Measurements from ENCODE around the gene FBXO10. TPM values are rescaled to one million over a fixed set of nuclear protein-coding genes. Genes with fewer than 3 reads are reported as not detected.

FBXO10 gene
- total RNA-seq, 2 donors from 2014 or later, result 19.5 to 26.6 TPM

DNA sequence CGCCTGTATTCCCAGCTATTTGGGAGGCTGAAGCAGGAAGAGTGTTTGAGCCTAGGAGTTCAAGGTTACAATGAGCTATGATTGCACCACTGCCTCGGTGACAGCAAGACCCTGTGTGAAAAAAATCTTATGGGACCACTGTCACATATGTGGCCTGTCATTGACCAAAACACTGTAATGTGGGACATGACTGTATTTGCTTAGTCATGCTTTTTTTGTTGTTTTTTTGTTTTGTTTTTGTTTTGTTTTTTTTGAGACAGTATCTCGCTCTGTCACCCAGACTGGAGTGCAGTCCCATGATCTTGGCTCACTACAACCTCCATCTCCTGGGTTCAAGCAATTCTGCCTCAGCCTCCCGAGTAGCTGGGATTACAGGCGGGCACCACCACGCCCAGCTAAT, 76.9 kb downstream of the FBXO10 start:
- no peak overlapping the region for H3K9ac ChIP-seq (ENCODE audit: extremely low read depth, low read length, poor library complexity, severe bottlenecking)
- no peaks in the 10 kb centered on the region for H3K9me3 Mint-ChIP-seq
- WGBS, 2 experiments (ENCODE audit: insufficient coverage in 1 of 2, insufficient read length in 1 of 2), result 74 to 91% methylated on average over 2 to 6 of the region's 6 CpGs
- DNase-seq, result no peak
- H3K4me1 ChIP-seq (ENCODE audit: control insufficient read depth, insufficient read depth, low read length), result no peaks in the 10 kb centered on the region
- H3K27me3 Mint-ChIP-seq (ENCODE audit: insufficient read depth), result no peaks in the 10 kb centered on the region
- H3K27me3 ChIP-seq (ENCODE audit: control insufficient read depth, insufficient read depth, low read length, poor library complexity, severe bottlenecking), result no peaks in the 10 kb centered on the region
- TF ChIP-seq, protein P1, sequence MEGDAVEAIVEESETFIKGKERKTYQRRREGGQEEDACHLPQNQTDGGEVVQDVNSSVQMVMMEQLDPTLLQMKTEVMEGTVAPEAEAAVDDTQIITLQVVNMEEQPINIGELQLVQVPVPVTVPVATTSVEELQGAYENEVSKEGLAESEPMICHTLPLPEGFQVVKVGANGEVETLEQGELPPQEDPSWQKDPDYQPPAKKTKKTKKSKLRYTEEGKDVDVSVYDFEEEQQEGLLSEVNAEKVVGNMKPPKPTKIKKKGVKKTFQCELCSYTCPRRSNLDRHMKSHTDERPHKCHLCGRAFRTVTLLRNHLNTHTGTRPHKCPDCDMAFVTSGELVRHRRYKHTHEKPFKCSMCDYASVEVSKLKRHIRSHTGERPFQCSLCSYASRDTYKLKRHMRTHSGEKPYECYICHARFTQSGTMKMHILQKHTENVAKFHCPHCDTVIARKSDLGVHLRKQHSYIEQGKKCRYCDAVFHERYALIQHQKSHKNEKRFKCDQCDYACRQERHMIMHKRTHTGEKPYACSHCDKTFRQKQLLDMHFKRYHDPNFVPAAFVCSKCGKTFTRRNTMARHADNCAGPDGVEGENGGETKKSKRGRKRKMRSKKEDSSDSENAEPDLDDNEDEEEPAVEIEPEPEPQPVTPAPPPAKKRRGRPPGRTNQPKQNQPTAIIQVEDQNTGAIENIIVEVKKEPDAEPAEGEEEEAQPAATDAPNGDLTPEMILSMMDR (conservative IDR thresholded peaks at IDR 0.05), result no peak
- H3K4me3 Mint-ChIP-seq, result no peak overlapping the region
- H3K9me3 ChIP-seq (ENCODE audit: control insufficient read depth, low read length), result no peaks in the 10 kb centered on the region
- H3K27ac Mint-ChIP-seq, result peak overlapping the region; percentile 55
- no peak overlapping the region for H3K4me3 ChIP-seq (ENCODE audit: low read length)
- H3K4me1 Mint-ChIP-seq, result peaks cover 2% of the 10 kb centered on the region
- no peak overlapping the region for H3K27ac ChIP-seq (ENCODE audit: low read depth, low read length)
- H3K36me3 ChIP-seq (ENCODE audit: control insufficient read depth, insufficient read depth, low read length), result peaks cover 88% of the 10 kb centered on the region
- H3K36me3 Mint-ChIP-seq (ENCODE audit: low read depth), result peaks cover 77% of the 10 kb centered on the region

DNA sequence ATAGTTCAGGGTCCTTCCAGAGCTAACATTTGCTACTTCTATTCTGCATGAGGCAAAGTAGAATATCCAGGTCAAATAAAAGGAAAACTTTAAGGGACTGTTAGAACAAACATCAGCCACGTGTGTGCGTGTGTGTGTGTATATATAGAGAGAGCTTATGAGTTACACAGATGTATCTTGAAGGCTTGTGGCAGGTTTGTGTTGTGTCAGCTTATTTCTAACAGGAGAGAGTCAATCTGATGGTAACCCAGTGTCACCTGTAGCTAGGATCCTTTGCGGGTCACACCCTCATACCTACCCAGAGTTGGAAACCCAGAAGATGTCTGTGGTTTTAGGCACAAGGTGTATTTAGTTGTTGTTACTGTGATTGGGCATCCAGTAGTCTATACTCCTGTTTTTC, 77.7 kb downstream of the FBXO10 start:
- Mint-ChIP-seq H3K27me3 (ENCODE audit: insufficient read depth) (no peaks in the 10 kb centered on the region), H3K4me3 (no peak overlapping the region), H3K9me3 (no peaks in the 10 kb centered on the region), H3K36me3 (ENCODE audit: low read depth) (peaks cover 74% of the 10 kb centered on the region), H3K4me1 (peaks cover 2% of the 10 kb centered on the region), H3K27ac (no peak overlapping the region)
- Histone ChIP-seq H3K4me1 (ENCODE audit: control insufficient read depth, insufficient read depth, low read length) (no peaks in the 10 kb centered on the region), H3K9me3 (ENCODE audit: control insufficient read depth, low read length) (no peaks in the 10 kb centered on the region), H3K9ac (ENCODE audit: extremely low read depth, low read length, poor library complexity, severe bottlenecking) (no peak overlapping the region), H3K4me3 (ENCODE audit: low read length) (no peak overlapping the region), H3K27ac (ENCODE audit: low read depth, low read length) (no peak overlapping the region), H3K27me3 (ENCODE audit: control insufficient read depth, insufficient read depth, low read length, poor library complexity, severe bottlenecking) (no peaks in the 10 kb centered on the region), H3K36me3 (ENCODE audit: control insufficient read depth, insufficient read depth, low read length) (peaks cover 88% of the 10 kb centered on the region)
- peak; percentile 2 for DNase-seq
- WGBS, 2 experiments (ENCODE audit: insufficient coverage in 1 of 2, insufficient read length in 1 of 2), result 44 to 100% methylated on average over 2 to 3 of the region's 3 CpGs
- TF ChIP-seq, protein P1 (conservative IDR thresholded peaks at IDR 0.05), result no peak

DNA sequence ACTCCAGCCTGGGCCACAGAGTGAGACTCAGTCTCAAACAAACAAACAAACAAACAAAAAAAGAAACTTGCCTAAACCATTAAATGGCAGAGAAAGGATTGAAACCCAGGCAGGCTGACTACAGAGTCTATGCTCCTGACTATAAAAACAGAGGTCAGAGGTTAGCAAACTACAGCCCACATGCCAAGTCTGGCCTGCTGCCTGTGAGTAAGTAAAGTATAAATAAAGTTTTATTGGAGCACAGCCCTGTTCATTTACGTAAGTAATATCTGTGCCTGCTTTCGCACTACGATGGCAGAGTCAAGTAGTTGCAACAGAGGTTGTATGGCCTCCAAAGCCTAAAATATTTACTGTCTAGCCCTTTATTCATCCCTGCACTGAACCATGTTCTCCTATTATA, 78.9 kb downstream of the FBXO10 start:
- H3K9me3 Mint-ChIP-seq, result no peaks in the 10 kb centered on the region
- H3K27me3 Mint-ChIP-seq (ENCODE audit: insufficient read depth), result no peaks in the 10 kb centered on the region
- Histone ChIP-seq H3K9ac (ENCODE audit: extremely low read depth, low read length, poor library complexity, severe bottlenecking) (no peak overlapping the region), H3K36me3 (ENCODE audit: control insufficient read depth, insufficient read depth, low read length) (peaks cover 88% of the 10 kb centered on the region), H3K4me3 (ENCODE audit: low read length) (no peak overlapping the region), H3K27me3 (ENCODE audit: control insufficient read depth, insufficient read depth, low read length, poor library complexity, severe bottlenecking) (no peaks in the 10 kb centered on the region), H3K27ac (ENCODE audit: low read depth, low read length) (no peak overlapping the region), H3K9me3 (ENCODE audit: control insufficient read depth, low read length) (no peaks in the 10 kb centered on the region), H3K4me1 (ENCODE audit: control insufficient read depth, insufficient read depth, low read length) (no peaks in the 10 kb centered on the region)
- no peak overlapping the region for H3K27ac Mint-ChIP-seq
- 94 to 95% methylated on average over 3 of the region's 3 CpGs for WGBS, 2 experiments (ENCODE audit: insufficient coverage in 1 of 2, insufficient read length in 1 of 2)
- peak; percentile 8 for DNase-seq
- TF ChIP-seq, protein P1 (conservative IDR thresholded peaks at IDR 0.05), result no peak
- peaks cover 71% of the 10 kb centered on the region for H3K36me3 Mint-ChIP-seq (ENCODE audit: low read depth)
- H3K4me3 Mint-ChIP-seq, result no peak overlapping the region
- H3K4me1 Mint-ChIP-seq, result peaks cover 2% of the 10 kb centered on the region

All from endodermal cell (in vitro differentiated cells).